Hindlimb muscle (tissue), 1 donor: ENCODE results near the gene ZNF808. TPM values are rescaled to one million over a fixed set of nuclear protein-coding genes. Genes with fewer than 3 reads are reported as not detected.
A peak's percentile ranks its signal among the peaks of the same experiment; 100 is the strongest.
"Not testable (repeated sequence)": the region's sequence is repeated elsewhere in the genome, so short reads cannot be mapped to it uniquely, and the experiment has no call there.

Experiments
- DNase-seq: peaks from one replicate; pipeline ENCODE4 v3.0.0-alpha.2; 2013
- polyA plus RNA-seq: library from polyadenylated mRNA; unstranded; fragments of 120-200 nt; gene quantifications from one replicate; pipeline ENCODE4 v1.2.1, GENCODE V29; 2013; ENCODE audit not compliant: insufficient read length

Gene ZNF808
- polyA plus RNA-seq, 1 donor: 8.4 TPM

GRCh38 chr19:52600639-52601024, 73.2 kb downstream of the ZNF808 start:
- DNase-seq: no peak

- peak; percentile 89 for DNase-seq
Measured at GRCh38 chr19:52601025-52601973, 73.8 kb downstream of the ZNF808 start.

GRCh38 chr19:52601974-52602366, 74.5 kb downstream of the ZNF808 start:
- DNase-seq: not testable (repeated sequence)

GRCh38 chr19:52602941-52603340, 75.5 kb downstream of the ZNF808 start:
- DNase-seq: no peak

GRCh38 chr19:52603558-52604207, 76.2 kb downstream of the ZNF808 start:
- DNase-seq: no peak

Other genes starting within 250 kb of the ZNF808 start
- 8.9 TPM for gene ZNF480, start 230.5 kb upstream of the ZNF808 start, polyA plus RNA-seq
- 3.7 TPM for gene ZNF610, start 191.4 kb upstream of the ZNF808 start, polyA plus RNA-seq
- 16.4 TPM for gene ZNF880, start 157.7 kb upstream of the ZNF808 start, polyA plus RNA-seq
- gene ZNF528, start 129.8 kb upstream of the ZNF808 start, polyA plus RNA-seq: 25.1 TPM
- 0.75 TPM for gene ZNF534, start 98.5 kb upstream of the ZNF808 start, polyA plus RNA-seq
- 2.7 TPM for gene ZNF578, start 74.1 kb upstream of the ZNF808 start, polyA plus RNA-seq
- gene ZNF701, start 42.6 kb downstream of the ZNF808 start, polyA plus RNA-seq: 11.2 TPM
- gene ZNF83, start 110.7 kb downstream of the ZNF808 start, polyA plus RNA-seq: 62.9 TPM
- gene ZNF611, start 207.4 kb downstream of the ZNF808 start, polyA plus RNA-seq: 7.3 TPM